ENCODE data around the gene LTF. TPM values are rescaled to one million over a fixed set of nuclear protein-coding genes. Genes with fewer than 3 reads are reported as not detected.

LTF gene
- total and polyA plus RNA-seq, 4 donors = 0.36 to 14.7 (median 1.4) TPM

- H3K27ac ChIP-seq (ENCODE audit: low read depth in 1 of 2, low read length in 2 of 2) = no peak overlapping the region
- no peak overlapping the region for H3K4me3 ChIP-seq (ENCODE audit: low read depth in 1 of 3, low read length in 3 of 3)
- H3K9me3 ChIP-seq (ENCODE audit: control insufficient read depth in 4 of 4, low read length in 3 of 4) = no peaks in the 10 kb centered on the region
- 89% methylated on average over 21 of the region's 21 CpGs for WGBS
- H3K4me1 ChIP-seq (ENCODE audit: control insufficient read depth in 4 of 4, insufficient read depth in 4 of 4, low read length in 3 of 4) = no peaks in the 10 kb centered on the region
- no peaks in the 10 kb centered on the region for H3K27me3 ChIP-seq (ENCODE audit: control insufficient read depth in 4 of 4, insufficient read depth in 4 of 4, low read length in 3 of 4)
- no peak for TF ChIP-seq NR2F2 (IDR thresholded peaks at IDR 0.05)
- TF ChIP-seq HNF4A (conservative IDR thresholded peaks at IDR 0.05) = no peak
- TF ChIP-seq SP1 (IDR thresholded peaks at IDR 0.05) = no peak
- TF ChIP-seq YY1 (IDR thresholded peaks at IDR 0.05) = no peak
- TF ChIP-seq JUND (IDR thresholded peaks at IDR 0.05) = no peak
- no peak for TF ChIP-seq GABPA (IDR thresholded peaks at IDR 0.05 in 1 of 2, conservative IDR thresholded peaks at IDR 0.05 in 1 of 2)
- TF ChIP-seq TAF1 (conservative IDR thresholded peaks at IDR 0.05) = no peak
- H3K9ac ChIP-seq (ENCODE audit: low read depth in 1 of 2, low read length in 2 of 2) = no peak overlapping the region
- H3K36me3 ChIP-seq (ENCODE audit: control insufficient read depth in 4 of 4, insufficient read depth in 3 of 4, low read depth in 1 of 4, low read length in 3 of 4) = no peaks in the 10 kb centered on the region
- peak; percentile 24 for DNase-seq (ENCODE audit: low spot score)
These were observed 9.2 kb downstream of the LTF start for GRCh38 chr3:46455231-46456115.

GRCh38 chr3:46454606-46455005, 10.1 kb downstream of the LTF start:
- no peaks in the 10 kb centered on the region for H3K9me3 ChIP-seq (ENCODE audit: control insufficient read depth in 4 of 4, low read length in 3 of 4)
- H3K36me3 ChIP-seq (ENCODE audit: control insufficient read depth in 4 of 4, insufficient read depth in 3 of 4, low read depth in 1 of 4, low read length in 3 of 4) = no peaks in the 10 kb centered on the region
- 84% methylated on average over 7 of the region's 7 CpGs for WGBS
- H3K4me3 ChIP-seq (ENCODE audit: low read depth in 1 of 3, low read length in 3 of 3) = no peak overlapping the region
- H3K27ac ChIP-seq (ENCODE audit: low read depth in 1 of 2, low read length in 2 of 2) = no peak overlapping the region
- peak; percentile 14 for DNase-seq (ENCODE audit: low spot score)
- H3K27me3 ChIP-seq (ENCODE audit: control insufficient read depth in 4 of 4, insufficient read depth in 4 of 4, low read length in 3 of 4) = no peaks in the 10 kb centered on the region
- no peak overlapping the region for H3K9ac ChIP-seq (ENCODE audit: low read depth in 1 of 2, low read length in 2 of 2)
- no peak for TF ChIP-seq SP1 (IDR thresholded peaks at IDR 0.05)
- no peak for TF ChIP-seq HNF4A (conservative IDR thresholded peaks at IDR 0.05)
- no peak for TF ChIP-seq ATF3 (IDR thresholded peaks at IDR 0.05)
- no peak for TF ChIP-seq JUND (IDR thresholded peaks at IDR 0.05)
- no peak for TF ChIP-seq CTCF (IDR thresholded peaks at IDR 0.05; ENCODE audit: low read depth, low read length, missing input control)
- TF ChIP-seq EGR1 (IDR thresholded peaks at IDR 0.05; ENCODE audit: low read depth in 2 of 2) = no peak
- no peak for TF ChIP-seq REST (IDR thresholded peaks at IDR 0.05)
- no peak for TF ChIP-seq GABPA (IDR thresholded peaks at IDR 0.05 in 1 of 2, conservative IDR thresholded peaks at IDR 0.05 in 1 of 2)
- TF ChIP-seq ZBTB33 (IDR thresholded peaks at IDR 0.05) = no peak
- TF ChIP-seq YY1 (IDR thresholded peaks at IDR 0.05) = no peak
- no peak for TF ChIP-seq FOXA1 (IDR thresholded peaks at IDR 0.05)
- no peak for TF ChIP-seq RAD21 (IDR thresholded peaks at IDR 0.05)
- no peak for TF ChIP-seq RXRA (IDR thresholded peaks at IDR 0.05)
- TF ChIP-seq FOXA2 (IDR thresholded peaks at IDR 0.05) = no peak
- TF ChIP-seq NR2F2 (IDR thresholded peaks at IDR 0.05) = no peak
- TF ChIP-seq MAX (IDR thresholded peaks at IDR 0.05) = no peak
- no peak for TF ChIP-seq TAF1 (conservative IDR thresholded peaks at IDR 0.05)
- no peak for TF ChIP-seq HNF4G (IDR thresholded peaks at IDR 0.05)
- H3K4me1 ChIP-seq (ENCODE audit: control insufficient read depth in 4 of 4, insufficient read depth in 4 of 4, low read length in 3 of 4) = no peaks in the 10 kb centered on the region
